HEK293 (cell line): ENCODE measurements around the gene ELFN1.

ENCODE experiments used
- CTCF ChIA-PET: fragments of 350-600 bp; formaldehyde crosslinking; extraction: SDS; loops from one replicate; lab custom pipeline; 2021; ENCODE audit warnings: antibody characterized with exemption; lab: Yijun Ruan, JAX
- POLR2A ChIA-PET: fragments of 300-600 bp; formaldehyde crosslinking; extraction: SDS; loops from one replicate; lab custom pipeline; 2020; ENCODE audit warnings: antibody characterized with exemption, inconsistent platforms; lab: Yijun Ruan, JAX
- H3K27ac ChIP-seq: fragments of 200-500 bp; sonication (Bioruptor generic); 2 replicates; pipeline ENCODE4 v1.5.1; 2014; ENCODE audit warnings: low read depth, low read length, control low read depth, inconsistent platforms; ENCODE audit errors: extremely low read depth
- H3K36me3 ChIP-seq, 2 experiments: fragments of 200-500 bp in 1 of 2; sonication (Bioruptor generic) in 1 of 2; 1 replicate in 1 of 2; 2 replicates in 1 of 2; pipeline ENCODE4 v1.5.1; 2014 to 2017; ENCODE audit warnings: inconsistent platforms in 2 of 2, low read length in 2 of 2; ENCODE audit not compliant: control insufficient read depth in 2 of 2, insufficient read depth in 1 of 2
- H3K4me1 ChIP-seq: fragments of 200-500 bp; sonication (Bioruptor generic); 2 replicates; pipeline ENCODE4 v1.5.1; 2014; ENCODE audit warnings: mild to moderate bottlenecking, low read length, inconsistent platforms; ENCODE audit not compliant: control insufficient read depth, insufficient read depth
- H3K4me3 ChIP-seq: 2 replicates; pipeline ENCODE4 v1.5.1; 2011; ENCODE audit warnings: low read depth, mild to moderate bottlenecking, control low read depth, low read length, moderate library complexity
- H3K9me3 ChIP-seq: fragments of 200-500 bp; sonication (Bioruptor generic); 2 replicates; pipeline ENCODE4 v1.5.1; 2014; ENCODE audit warnings: low read depth, low read length, inconsistent platforms; ENCODE audit not compliant: control insufficient read depth, insufficient read depth
- KLF10 ChIP-seq: fragments of 450-650 bp; IDR thresholded peaks from 2 replicates; pipeline ENCODE4 v1.5.1; 2018; ENCODE audit warnings: missing biosample characterization, mild to moderate bottlenecking, missing genetic modification characterization
- PRDM1 ChIP-seq: fragments of 450-650 bp; formaldehyde crosslinking; IDR thresholded peaks from 2 replicates; pipeline ENCODE4; 2016; ENCODE audit warnings: missing biosample characterization, missing genetic modification characterization
- PRDM4 ChIP-seq: fragments of 450-650 bp; formaldehyde crosslinking; IDR thresholded peaks from 2 replicates; pipeline ENCODE4 v1.5.1; 2017; ENCODE audit warnings: missing biosample characterization, missing genetic modification characterization
- PRDM6 ChIP-seq: fragments of 450-650 bp; formaldehyde crosslinking; IDR thresholded peaks from 2 replicates; pipeline ENCODE4 v1.5.1; 2017; ENCODE audit warnings: missing biosample characterization, missing genetic modification characterization
- SCRT2 ChIP-seq: fragments of 450-650 bp; formaldehyde crosslinking; IDR thresholded peaks from 2 replicates; pipeline ENCODE4 v1.5.1; 2016; ENCODE audit warnings: missing biosample characterization, missing genetic modification characterization
- TCF7L2 ChIP-seq: IDR thresholded peaks from 2 replicates; pipeline ENCODE4 v1.6.1; 2011; ENCODE audit warnings: low read depth, mild to moderate bottlenecking, inconsistent platforms, low read length, moderate library complexity, borderline replicate concordance
- ZBTB44 ChIP-seq: fragments of 450-650 bp; IDR thresholded peaks from 2 replicates; pipeline ENCODE4 v1.5.1; 2018; ENCODE audit warnings: missing biosample characterization, mild to moderate bottlenecking, missing genetic modification characterization
- ZNF10 ChIP-seq: fragments of 450-650 bp; formaldehyde crosslinking; IDR thresholded peaks from 2 replicates; pipeline ENCODE4 v1.5.1; 2017; ENCODE audit warnings: missing biosample characterization, missing genetic modification characterization
- ZNF112 ChIP-seq: fragments of 450-650 bp; formaldehyde crosslinking; IDR thresholded peaks from 2 replicates; pipeline ENCODE4 v1.5.0; 2017; ENCODE audit warnings: missing biosample characterization, missing genetic modification characterization
- ZNF132 ChIP-seq: fragments of 450-650 bp; formaldehyde crosslinking; IDR thresholded peaks from 2 replicates; pipeline ENCODE4 v1.5.1; 2017; ENCODE audit warnings: missing biosample characterization, missing genetic modification characterization, borderline replicate concordance
- ZNF157 ChIP-seq: fragments of 450-650 bp; formaldehyde crosslinking; IDR thresholded peaks from 2 replicates; pipeline ENCODE4 v1.5.1; 2016; ENCODE audit warnings: missing biosample characterization, missing genetic modification characterization
- ZNF37A ChIP-seq: fragments of 450-650 bp; IDR thresholded peaks from 2 replicates; pipeline ENCODE4 v1.5.1; 2018; ENCODE audit warnings: missing biosample characterization, missing genetic modification characterization
- ZNF501 ChIP-seq: fragments of 450-650 bp; formaldehyde crosslinking; IDR thresholded peaks from 2 replicates; pipeline ENCODE4 v1.5.1; 2016; ENCODE audit warnings: missing biosample characterization, missing genetic modification characterization
- TF ChIP-seq, protein P1 (sequence below): fragments of 450-650 bp; formaldehyde crosslinking; IDR thresholded peaks from 2 replicates; pipeline ENCODE4 v1.5.1; 2016; ENCODE audit warnings: missing biosample characterization, missing genetic modification characterization, borderline replicate concordance
- TF ChIP-seq, protein P2 (sequence below): fragments of 450-650 bp; formaldehyde crosslinking; IDR thresholded peaks from 2 replicates; pipeline ENCODE4 v1.5.1; 2016; ENCODE audit warnings: missing biosample characterization, missing genetic modification characterization, low read depth
- TF ChIP-seq, protein P3 (sequence below): fragments of 450-650 bp; formaldehyde crosslinking; IDR thresholded peaks from 2 replicates; pipeline ENCODE4 v1.5.1; 2016; ENCODE audit warnings: missing biosample characterization, missing genetic modification characterization

The ELFN1 gene

DNA sequence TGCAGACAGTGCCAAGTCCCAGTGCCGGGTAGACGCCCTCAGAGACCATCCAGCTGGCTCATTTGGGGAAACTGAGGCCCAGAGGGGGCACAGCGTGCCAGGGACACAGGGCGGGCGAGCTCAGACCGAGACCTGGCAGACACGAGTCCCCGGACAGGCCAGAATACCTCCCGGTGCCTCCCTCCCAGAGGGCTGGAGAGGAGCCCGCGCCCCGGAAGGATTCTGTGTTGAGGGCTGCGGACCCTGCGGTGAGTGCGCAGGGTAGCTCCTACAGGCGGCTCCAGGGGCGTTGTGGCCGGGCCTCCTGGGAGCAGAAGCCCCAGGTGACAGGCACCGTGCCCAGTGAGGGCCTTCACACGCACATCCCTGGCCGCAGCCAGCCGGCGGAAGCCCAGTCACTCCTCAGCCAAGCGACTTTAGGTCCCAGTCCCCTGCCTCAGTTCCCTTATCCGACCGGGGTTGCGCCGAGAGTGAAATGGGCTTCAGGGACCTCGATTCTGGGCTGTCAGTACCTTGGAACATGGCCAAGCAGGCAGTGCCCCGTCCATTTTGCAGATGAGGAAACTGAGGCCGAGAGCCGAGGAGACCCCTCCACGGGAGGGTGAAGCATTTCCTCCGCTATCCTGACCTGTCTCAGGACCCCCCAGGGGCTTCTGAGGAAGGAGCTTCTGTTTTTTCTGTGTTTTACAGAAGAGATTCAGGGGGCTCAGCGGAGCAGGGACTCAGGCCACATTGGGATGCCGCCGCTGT is 73.6 kb downstream of the ELFN1 start (continued):
- TF ChIP-seq, protein P1, sequence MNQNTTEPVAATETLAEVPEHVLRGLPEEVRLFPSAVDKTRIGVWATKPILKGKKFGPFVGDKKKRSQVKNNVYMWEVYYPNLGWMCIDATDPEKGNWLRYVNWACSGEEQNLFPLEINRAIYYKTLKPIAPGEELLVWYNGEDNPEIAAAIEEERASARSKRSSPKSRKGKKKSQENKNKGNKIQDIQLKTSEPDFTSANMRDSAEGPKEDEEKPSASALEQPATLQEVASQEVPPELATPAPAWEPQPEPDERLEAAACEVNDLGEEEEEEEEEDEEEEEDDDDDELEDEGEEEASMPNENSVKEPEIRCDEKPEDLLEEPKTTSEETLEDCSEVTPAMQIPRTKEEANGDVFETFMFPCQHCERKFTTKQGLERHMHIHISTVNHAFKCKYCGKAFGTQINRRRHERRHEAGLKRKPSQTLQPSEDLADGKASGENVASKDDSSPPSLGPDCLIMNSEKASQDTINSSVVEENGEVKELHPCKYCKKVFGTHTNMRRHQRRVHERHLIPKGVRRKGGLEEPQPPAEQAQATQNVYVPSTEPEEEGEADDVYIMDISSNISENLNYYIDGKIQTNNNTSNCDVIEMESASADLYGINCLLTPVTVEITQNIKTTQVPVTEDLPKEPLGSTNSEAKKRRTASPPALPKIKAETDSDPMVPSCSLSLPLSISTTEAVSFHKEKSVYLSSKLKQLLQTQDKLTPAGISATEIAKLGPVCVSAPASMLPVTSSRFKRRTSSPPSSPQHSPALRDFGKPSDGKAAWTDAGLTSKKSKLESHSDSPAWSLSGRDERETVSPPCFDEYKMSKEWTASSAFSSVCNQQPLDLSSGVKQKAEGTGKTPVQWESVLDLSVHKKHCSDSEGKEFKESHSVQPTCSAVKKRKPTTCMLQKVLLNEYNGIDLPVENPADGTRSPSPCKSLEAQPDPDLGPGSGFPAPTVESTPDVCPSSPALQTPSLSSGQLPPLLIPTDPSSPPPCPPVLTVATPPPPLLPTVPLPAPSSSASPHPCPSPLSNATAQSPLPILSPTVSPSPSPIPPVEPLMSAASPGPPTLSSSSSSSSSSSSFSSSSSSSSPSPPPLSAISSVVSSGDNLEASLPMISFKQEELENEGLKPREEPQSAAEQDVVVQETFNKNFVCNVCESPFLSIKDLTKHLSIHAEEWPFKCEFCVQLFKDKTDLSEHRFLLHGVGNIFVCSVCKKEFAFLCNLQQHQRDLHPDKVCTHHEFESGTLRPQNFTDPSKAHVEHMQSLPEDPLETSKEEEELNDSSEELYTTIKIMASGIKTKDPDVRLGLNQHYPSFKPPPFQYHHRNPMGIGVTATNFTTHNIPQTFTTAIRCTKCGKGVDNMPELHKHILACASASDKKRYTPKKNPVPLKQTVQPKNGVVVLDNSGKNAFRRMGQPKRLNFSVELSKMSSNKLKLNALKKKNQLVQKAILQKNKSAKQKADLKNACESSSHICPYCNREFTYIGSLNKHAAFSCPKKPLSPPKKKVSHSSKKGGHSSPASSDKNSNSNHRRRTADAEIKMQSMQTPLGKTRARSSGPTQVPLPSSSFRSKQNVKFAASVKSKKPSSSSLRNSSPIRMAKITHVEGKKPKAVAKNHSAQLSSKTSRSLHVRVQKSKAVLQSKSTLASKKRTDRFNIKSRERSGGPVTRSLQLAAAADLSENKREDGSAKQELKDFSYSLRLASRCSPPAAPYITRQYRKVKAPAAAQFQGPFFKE (tag by site-specific recombination), result no peak
- TF ChIP-seq, protein P2, sequence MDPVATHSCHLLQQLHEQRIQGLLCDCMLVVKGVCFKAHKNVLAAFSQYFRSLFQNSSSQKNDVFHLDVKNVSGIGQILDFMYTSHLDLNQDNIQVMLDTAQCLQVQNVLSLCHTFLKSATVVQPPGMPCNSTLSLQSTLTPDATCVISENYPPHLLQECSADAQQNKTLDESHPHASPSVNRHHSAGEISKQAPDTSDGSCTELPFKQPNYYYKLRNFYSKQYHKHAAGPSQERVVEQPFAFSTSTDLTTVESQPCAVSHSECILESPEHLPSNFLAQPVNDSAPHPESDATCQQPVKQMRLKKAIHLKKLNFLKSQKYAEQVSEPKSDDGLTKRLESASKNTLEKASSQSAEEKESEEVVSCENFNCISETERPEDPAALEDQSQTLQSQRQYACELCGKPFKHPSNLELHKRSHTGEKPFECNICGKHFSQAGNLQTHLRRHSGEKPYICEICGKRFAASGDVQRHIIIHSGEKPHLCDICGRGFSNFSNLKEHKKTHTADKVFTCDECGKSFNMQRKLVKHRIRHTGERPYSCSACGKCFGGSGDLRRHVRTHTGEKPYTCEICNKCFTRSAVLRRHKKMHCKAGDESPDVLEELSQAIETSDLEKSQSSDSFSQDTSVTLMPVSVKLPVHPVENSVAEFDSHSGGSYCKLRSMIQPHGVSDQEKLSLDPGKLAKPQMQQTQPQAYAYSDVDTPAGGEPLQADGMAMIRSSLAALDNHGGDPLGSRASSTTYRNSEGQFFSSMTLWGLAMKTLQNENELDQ (tag by site-specific recombination), result no peak
- TF ChIP-seq KLF10 (tag by site-specific recombination) (no peak), TCF7L2 (no peak), ZNF132 (tag by site-specific recombination) (no peak)
- TF ChIP-seq, all 188 proteins: peak for 0

DNA sequence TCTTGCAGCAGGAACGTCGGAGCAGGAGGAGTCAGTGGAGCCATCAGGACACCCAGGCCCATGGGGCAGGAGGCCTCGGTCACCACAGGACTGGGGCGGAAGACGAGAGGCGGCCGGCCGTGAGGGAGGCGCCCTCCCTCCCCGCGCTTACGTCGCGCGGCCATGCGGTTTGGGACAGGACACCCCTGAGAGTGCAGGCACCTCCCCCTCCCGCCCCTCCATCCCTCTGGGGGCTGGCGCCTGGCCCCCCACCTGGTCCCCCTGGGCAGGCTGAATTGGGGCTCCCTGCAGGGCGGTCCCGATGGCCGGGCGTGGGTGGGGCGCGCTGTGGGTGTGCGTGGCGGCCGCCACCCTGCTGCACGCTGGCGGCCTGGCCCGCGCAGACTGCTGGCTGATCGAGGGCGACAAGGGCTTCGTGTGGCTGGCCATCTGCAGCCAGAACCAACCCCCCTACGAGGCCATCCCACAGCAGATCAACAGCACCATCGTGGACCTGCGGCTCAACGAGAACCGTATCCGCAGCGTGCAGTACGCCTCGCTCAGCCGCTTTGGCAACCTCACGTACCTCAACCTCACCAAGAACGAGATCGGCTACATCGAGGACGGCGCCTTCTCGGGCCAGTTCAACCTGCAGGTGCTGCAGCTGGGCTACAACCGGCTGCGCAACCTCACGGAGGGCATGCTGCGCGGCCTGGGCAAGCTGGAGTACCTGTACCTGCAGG is 74.4 kb downstream of the ELFN1 start:
- Histone ChIP-seq H3K4me3 (no peak overlapping the region), H3K4me1 (peaks cover 2% of the 10 kb centered on the region; the same call in 1 of the 2 replicates), H3K9me3 (no peaks in the 10 kb centered on the region), H3K27ac (no peak overlapping the region), H3K36me3 (no peaks in the 10 kb centered on the region)
- ChIA-PET POLR2A (no interaction called here), CTCF (no interaction called here)
- TF ChIP-seq ZNF501 (tag by site-specific recombination) (no peak), PRDM1 (tag by site-specific recombination) (no peak), PRDM4 (tag by site-specific recombination) (no peak), ZBTB44 (tag by site-specific recombination) (no peak), ZNF157 (tag by site-specific recombination) (no peak), PRDM6 (no peak), ZNF37A (tag by site-specific recombination) (no peak), ZNF10 (tag by site-specific recombination) (no peak), ZNF112 (tag by site-specific recombination) (no peak), SCRT2 (no peak)
- TF ChIP-seq, protein P3, sequence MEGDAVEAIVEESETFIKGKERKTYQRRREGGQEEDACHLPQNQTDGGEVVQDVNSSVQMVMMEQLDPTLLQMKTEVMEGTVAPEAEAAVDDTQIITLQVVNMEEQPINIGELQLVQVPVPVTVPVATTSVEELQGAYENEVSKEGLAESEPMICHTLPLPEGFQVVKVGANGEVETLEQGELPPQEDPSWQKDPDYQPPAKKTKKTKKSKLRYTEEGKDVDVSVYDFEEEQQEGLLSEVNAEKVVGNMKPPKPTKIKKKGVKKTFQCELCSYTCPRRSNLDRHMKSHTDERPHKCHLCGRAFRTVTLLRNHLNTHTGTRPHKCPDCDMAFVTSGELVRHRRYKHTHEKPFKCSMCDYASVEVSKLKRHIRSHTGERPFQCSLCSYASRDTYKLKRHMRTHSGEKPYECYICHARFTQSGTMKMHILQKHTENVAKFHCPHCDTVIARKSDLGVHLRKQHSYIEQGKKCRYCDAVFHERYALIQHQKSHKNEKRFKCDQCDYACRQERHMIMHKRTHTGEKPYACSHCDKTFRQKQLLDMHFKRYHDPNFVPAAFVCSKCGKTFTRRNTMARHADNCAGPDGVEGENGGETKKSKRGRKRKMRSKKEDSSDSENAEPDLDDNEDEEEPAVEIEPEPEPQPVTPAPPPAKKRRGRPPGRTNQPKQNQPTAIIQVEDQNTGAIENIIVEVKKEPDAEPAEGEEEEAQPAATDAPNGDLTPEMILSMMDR (tag by site-specific recombination), result no peak
